ENCODE data around the gene MCTP2.

MCTP2 gene

GRCh38 chr15:94395640-94396039, 164.3 kb downstream of the MCTP2 start:
- DNase-seq (ENCODE audit: low read depth in 2 of 2) = no peak

- no peak for DNase-seq (ENCODE audit: low read depth in 2 of 2)
Measured at GRCh38 chr15:94397337-94397736, 166.0 kb downstream of the MCTP2 start.

GRCh38 chr15:94398001-94398400, 166.6 kb downstream of the MCTP2 start:
- no peak for DNase-seq (ENCODE audit: low read depth in 2 of 2)

GRCh38 chr15:94400526-94401298, 169.4 kb downstream of the MCTP2 start:
- no peak for DNase-seq (ENCODE audit: low read depth in 2 of 2)

GRCh38 chr15:94403331-94403730, 172.0 kb downstream of the MCTP2 start:
- DNase-seq (ENCODE audit: low read depth in 2 of 2) = no peak

GRCh38 chr15:94404733-94405283, 173.4 kb downstream of the MCTP2 start:
- no peak for DNase-seq (ENCODE audit: low read depth in 2 of 2)

GRCh38 chr15:94411285-94411684, 179.9 kb downstream of the MCTP2 start:
- no peak for DNase-seq (ENCODE audit: low read depth in 2 of 2)

GRCh38 chr15:94411846-94412245, 180.5 kb downstream of the MCTP2 start:
- no peak for DNase-seq (ENCODE audit: low read depth in 2 of 2)

- no peak for DNase-seq (ENCODE audit: low read depth in 2 of 2)
Measured at GRCh38 chr15:94412979-94413746, 181.8 kb downstream of the MCTP2 start.

- no peak for DNase-seq (ENCODE audit: low read depth in 2 of 2)
Measured at GRCh38 chr15:94414916-94415315, 183.6 kb downstream of the MCTP2 start.

GRCh38 chr15:94416267-94416666, 184.9 kb downstream of the MCTP2 start:
- no peak for DNase-seq (ENCODE audit: low read depth in 2 of 2)

- no peak for DNase-seq (ENCODE audit: low read depth in 2 of 2)
Measured at GRCh38 chr15:94416820-94417219, 185.5 kb downstream of the MCTP2 start.

- DNase-seq (ENCODE audit: low read depth in 2 of 2) = no peak
Measured at GRCh38 chr15:94417501-94418293, 186.3 kb downstream of the MCTP2 start.

- no peak for DNase-seq (ENCODE audit: low read depth in 2 of 2)
Measured at GRCh38 chr15:94421706-94422105, 190.3 kb downstream of the MCTP2 start.

GRCh38 chr15:94432279-94432678, 200.9 kb downstream of the MCTP2 start:
- no peak for DNase-seq (ENCODE audit: low read depth in 2 of 2)

- no peak for DNase-seq (ENCODE audit: low read depth in 2 of 2)
Measured at GRCh38 chr15:94439158-94439557, 207.8 kb downstream of the MCTP2 start.

GRCh38 chr15:94441760-94442159, 210.4 kb downstream of the MCTP2 start:
- DNase-seq (ENCODE audit: low read depth in 2 of 2) = no peak

- DNase-seq (ENCODE audit: low read depth in 2 of 2) = no peak
Measured at GRCh38 chr15:94442480-94442879, 211.1 kb downstream of the MCTP2 start.

- no peak for DNase-seq (ENCODE audit: low read depth in 2 of 2)
Measured at GRCh38 chr15:94443186-94443585, 211.8 kb downstream of the MCTP2 start.

GRCh38 chr15:94445566-94446160, 214.3 kb downstream of the MCTP2 start:
- no peak for DNase-seq (ENCODE audit: low read depth in 2 of 2)

- no peak for DNase-seq (ENCODE audit: low read depth in 2 of 2)
Measured at GRCh38 chr15:94446441-94446840, 215.1 kb downstream of the MCTP2 start.

GRCh38 chr15:94451466-94451865, 220.1 kb downstream of the MCTP2 start:
- DNase-seq (ENCODE audit: low read depth in 2 of 2) = no peak
